Trophoblast cell (in vitro differentiated cells and primary cell): Measurements from ENCODE around the gene PXT1.

Experiments
- DNase-seq, 2 donors: peaks; one replicate each; pipeline ENCODE4 v3.0.0-alpha.2; 2016
- H2AFZ ChIP-seq: 2 replicates; pipeline ENCODE4 v1.6.1; 2013; ENCODE audit warnings: low read length, moderate library complexity, mild to moderate bottlenecking; ENCODE audit not compliant: insufficient read depth, poor library complexity
- H2AK5ac ChIP-seq: 2 replicates; pipeline ENCODE4 v1.6.1; 2013; ENCODE audit warnings: mild to moderate bottlenecking, low read length
- H2BK120ac ChIP-seq: 2 replicates; pipeline ENCODE4 v1.6.1; 2013; ENCODE audit warnings: low read length, mild to moderate bottlenecking, moderate library complexity; ENCODE audit not compliant: insufficient read depth, poor library complexity
- H2BK12ac ChIP-seq: 2 replicates; pipeline ENCODE4 v1.6.1; 2013; ENCODE audit warnings: mild to moderate bottlenecking, low read length, moderate library complexity
- H2BK5ac ChIP-seq: 2 replicates; pipeline ENCODE4 v1.6.1; 2013; ENCODE audit warnings: low read length, low read depth, moderate library complexity, mild to moderate bottlenecking; ENCODE audit not compliant: poor library complexity
- H3K14ac ChIP-seq: 2 replicates; pipeline ENCODE4 v1.6.1; 2013; ENCODE audit warnings: mild to moderate bottlenecking, low read length
- H3K18ac ChIP-seq: 2 replicates; pipeline ENCODE4 v1.6.1; 2013; ENCODE audit warnings: mild to moderate bottlenecking, low read length
- H3K23ac ChIP-seq: 2 replicates; pipeline ENCODE4 v1.6.1; 2013; ENCODE audit warnings: low read length
- H3K27ac ChIP-seq: 2 replicates; pipeline ENCODE4 v1.5.1; 2013; ENCODE audit warnings: low read depth, mild to moderate bottlenecking, inconsistent platforms, low read length, moderate library complexity
- H3K27me3 ChIP-seq: 2 replicates; pipeline ENCODE4 v1.6.1; 2013; ENCODE audit warnings: inconsistent platforms, mild to moderate bottlenecking, low read length, moderate library complexity; ENCODE audit not compliant: insufficient read depth
- H3K36me3 ChIP-seq, 2 experiments: 1 replicate in 1 of 2; 2 replicates in 1 of 2; pipeline ENCODE4 v1.6.1; 2013; ENCODE audit warnings: low read length in 2 of 2, mild to moderate bottlenecking in 2 of 2, moderate library complexity in 1 of 2; ENCODE audit not compliant: insufficient read depth in 2 of 2, control insufficient read depth in 1 of 2
- H3K4ac ChIP-seq: 2 replicates; pipeline ENCODE4 v1.6.1; 2013; ENCODE audit warnings: low read depth, mild to moderate bottlenecking, low read length, moderate library complexity
- H3K4me1 ChIP-seq, 2 experiments: 1 replicate in 1 of 2; 2 replicates in 1 of 2; pipeline ENCODE4 v1.6.1; 2013; ENCODE audit warnings: low read length in 2 of 2, mild to moderate bottlenecking in 2 of 2, moderate library complexity in 1 of 2; ENCODE audit not compliant: insufficient read depth in 2 of 2, control insufficient read depth in 1 of 2
- H3K4me2 ChIP-seq: 2 replicates; pipeline ENCODE4 v1.6.1; 2013; ENCODE audit warnings: inconsistent platforms, mild to moderate bottlenecking, low read length, moderate library complexity
- H3K4me3 ChIP-seq: 2 replicates; pipeline ENCODE4 v1.5.1; 2013; ENCODE audit warnings: mild to moderate bottlenecking, low read depth, low read length, inconsistent platforms
- H3K79me1 ChIP-seq: one replicate; pipeline ENCODE4 v1.6.1; 2013; ENCODE audit warnings: low read length
- H3K79me2 ChIP-seq: 2 replicates; pipeline ENCODE4 v1.6.1; 2013; ENCODE audit warnings: low read length, mild to moderate bottlenecking; ENCODE audit not compliant: control insufficient read depth, insufficient read depth, poor library complexity
- H3K9ac ChIP-seq: 2 replicates; pipeline ENCODE4 v1.6.1; 2013; ENCODE audit warnings: mild to moderate bottlenecking, low read length
- H3K9me3 ChIP-seq: 2 replicates; pipeline ENCODE4 v1.6.1; 2013; ENCODE audit warnings: low read depth, mild to moderate bottlenecking, control low read depth, inconsistent platforms, low read length; ENCODE audit not compliant: insufficient read depth
- H4K12ac ChIP-seq: 2 replicates; pipeline ENCODE4 v1.6.1; 2013; ENCODE audit warnings: low read depth, mild to moderate bottlenecking, low read length, moderate library complexity
- H4K8ac ChIP-seq: 2 replicates; pipeline ENCODE4 v1.6.1; 2013; ENCODE audit warnings: low read depth, mild to moderate bottlenecking, low read length, moderate library complexity
- H4K91ac ChIP-seq: one replicate; pipeline ENCODE4 v1.6.1; 2013; ENCODE audit warnings: low read depth, mild to moderate bottlenecking, low read length, moderate library complexity
- WGBS: extraction: QIAGEN DNeasy Blood & Tissue Kit; methylation state at CpG from one replicate; pipeline ENCODE4 v1.1.7; 2013; ENCODE audit warnings: missing lambda C conversion rate; ENCODE audit not compliant: insufficient read length, insufficient coverage; ENCODE audit errors: extremely low coverage; 5-methylcytosine and 5-hydroxymethylcytosine counted together

The PXT1 gene

DNA sequence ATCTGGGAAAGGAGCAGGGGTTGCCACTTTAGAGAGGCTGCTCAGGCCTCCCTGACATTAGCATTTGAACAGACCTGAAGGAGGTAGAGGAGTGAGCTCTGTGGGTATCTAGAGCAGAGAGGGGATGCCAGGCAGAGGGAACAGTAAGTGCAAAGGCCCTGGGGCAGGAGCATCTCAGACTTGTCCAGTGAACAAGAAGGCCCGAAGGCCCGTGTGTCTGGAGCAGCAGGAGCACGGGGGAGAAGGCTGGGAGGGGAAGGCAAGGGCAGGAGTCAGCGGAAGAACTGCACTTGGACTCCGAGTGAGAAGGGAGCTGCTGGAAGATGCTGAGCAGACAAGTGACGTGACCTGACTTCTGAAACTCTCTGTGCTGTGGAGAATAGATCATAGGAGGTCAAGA lies 70.6 kb downstream of the PXT1 start:
- H3K27me3 ChIP-seq, result no peaks in the 10 kb centered on the region
- no peak overlapping the region for H3K23ac ChIP-seq
- no peak overlapping the region for H2AFZ ChIP-seq
- no peak overlapping the region for H3K27ac ChIP-seq
- no CpG with 5 or more reads among the region's 6 CpGs for WGBS
- H4K12ac ChIP-seq, result no peak overlapping the region
- no peak for DNase-seq
- H2BK5ac ChIP-seq, result no peak overlapping the region
- no peak overlapping the region for H3K4me2 ChIP-seq
- H4K91ac ChIP-seq, result no peak overlapping the region
- no peak overlapping the region for H2BK120ac ChIP-seq
- no peak overlapping the region for H3K4ac ChIP-seq
- H3K9ac ChIP-seq, result no peak overlapping the region
- peaks cover 4 to 9% of the 10 kb centered on the region in 2 experiments for H3K4me1 ChIP-seq
- no peak overlapping the region for H3K4me3 ChIP-seq
- no peak overlapping the region for H2BK12ac ChIP-seq
- no peak overlapping the region for H3K18ac ChIP-seq
- H3K79me1 ChIP-seq, result no peaks in the 10 kb centered on the region
- H2AK5ac ChIP-seq, result no peak overlapping the region
- no peak overlapping the region for H4K8ac ChIP-seq
- no peaks in the 10 kb centered on the region for H3K9me3 ChIP-seq
- no peaks in the 10 kb centered on the region for H3K36me3 ChIP-seq
- no peaks in the 10 kb centered on the region for H3K79me2 ChIP-seq
- no peak overlapping the region for H3K14ac ChIP-seq

GRCh38 chr6:36371211-36371610 lies 71.4 kb downstream of the PXT1 start:
- Histone ChIP-seq H2BK120ac (no peak overlapping the region), H3K14ac (no peak overlapping the region), H3K23ac (no peak overlapping the region), H3K4me2 (no peak overlapping the region), H3K4me1 (peaks cover 4 to 9% of the 10 kb centered on the region in 2 experiments), H2BK12ac (no peak overlapping the region), H2AFZ (no peak overlapping the region), H4K91ac (no peak overlapping the region), H3K79me2 (no peaks in the 10 kb centered on the region), H3K9me3 (no peaks in the 10 kb centered on the region), H3K36me3 (no peaks in the 10 kb centered on the region), H2BK5ac (no peak overlapping the region), H3K4ac (no peak overlapping the region), H2AK5ac (no peak overlapping the region), H3K27me3 (no peaks in the 10 kb centered on the region), H3K79me1 (no peaks in the 10 kb centered on the region), H3K9ac (no peak overlapping the region), H4K12ac (no peak overlapping the region), H3K4me3 (no peak overlapping the region), H3K18ac (no peak overlapping the region), H3K27ac (no peak overlapping the region), H4K8ac (no peak overlapping the region)
- no CpG with 5 or more reads among the region's 9 CpGs for WGBS
- DNase-seq, result no peak

DNA sequence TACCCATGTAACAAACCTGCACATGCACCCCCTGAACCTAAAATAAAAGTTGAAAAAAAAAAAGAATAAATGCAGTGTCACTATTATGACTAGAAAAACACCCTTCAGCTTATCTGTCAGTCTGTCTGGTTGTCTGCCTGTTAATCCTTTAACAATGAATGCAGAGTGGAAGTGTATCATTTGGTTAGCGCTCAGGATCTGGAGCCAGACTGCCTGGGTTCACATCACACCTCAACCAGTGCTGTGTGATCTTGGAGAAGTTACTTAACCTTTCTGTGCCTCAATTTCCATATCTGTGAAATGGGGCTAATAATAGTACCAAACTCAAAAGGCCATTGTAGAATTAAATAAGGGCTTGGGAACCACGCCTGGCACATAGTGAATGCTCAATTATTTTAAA lies 72.0 kb downstream of the PXT1 start:
- no peak overlapping the region for H4K12ac ChIP-seq
- no peaks in the 10 kb centered on the region for H3K27me3 ChIP-seq
- H3K36me3 ChIP-seq, result no peaks in the 10 kb centered on the region
- no peak overlapping the region for H3K23ac ChIP-seq
- no peak overlapping the region for H2BK12ac ChIP-seq
- no peak overlapping the region for H3K27ac ChIP-seq
- no peak overlapping the region for H2AFZ ChIP-seq
- H4K8ac ChIP-seq, result no peak overlapping the region
- H2BK5ac ChIP-seq, result no peak overlapping the region
- no peak overlapping the region for H3K4ac ChIP-seq
- no peaks in the 10 kb centered on the region for H3K9me3 ChIP-seq
- no peak for DNase-seq
- H3K9ac ChIP-seq, result no peak overlapping the region
- H3K4me3 ChIP-seq, result no peak overlapping the region
- WGBS, result no CpG with 5 or more reads among the region's 2 CpGs
- no peak overlapping the region for H2BK120ac ChIP-seq
- H3K79me2 ChIP-seq, result no peaks in the 10 kb centered on the region
- H2AK5ac ChIP-seq, result no peak overlapping the region
- H3K14ac ChIP-seq, result no peak overlapping the region
- no peak overlapping the region for H4K91ac ChIP-seq
- H3K79me1 ChIP-seq, result no peaks in the 10 kb centered on the region
- H3K4me1 ChIP-seq, result peaks cover 4 to 9% of the 10 kb centered on the region in 2 experiments
- no peak overlapping the region for H3K4me2 ChIP-seq
- H3K18ac ChIP-seq, result no peak overlapping the region

DNA sequence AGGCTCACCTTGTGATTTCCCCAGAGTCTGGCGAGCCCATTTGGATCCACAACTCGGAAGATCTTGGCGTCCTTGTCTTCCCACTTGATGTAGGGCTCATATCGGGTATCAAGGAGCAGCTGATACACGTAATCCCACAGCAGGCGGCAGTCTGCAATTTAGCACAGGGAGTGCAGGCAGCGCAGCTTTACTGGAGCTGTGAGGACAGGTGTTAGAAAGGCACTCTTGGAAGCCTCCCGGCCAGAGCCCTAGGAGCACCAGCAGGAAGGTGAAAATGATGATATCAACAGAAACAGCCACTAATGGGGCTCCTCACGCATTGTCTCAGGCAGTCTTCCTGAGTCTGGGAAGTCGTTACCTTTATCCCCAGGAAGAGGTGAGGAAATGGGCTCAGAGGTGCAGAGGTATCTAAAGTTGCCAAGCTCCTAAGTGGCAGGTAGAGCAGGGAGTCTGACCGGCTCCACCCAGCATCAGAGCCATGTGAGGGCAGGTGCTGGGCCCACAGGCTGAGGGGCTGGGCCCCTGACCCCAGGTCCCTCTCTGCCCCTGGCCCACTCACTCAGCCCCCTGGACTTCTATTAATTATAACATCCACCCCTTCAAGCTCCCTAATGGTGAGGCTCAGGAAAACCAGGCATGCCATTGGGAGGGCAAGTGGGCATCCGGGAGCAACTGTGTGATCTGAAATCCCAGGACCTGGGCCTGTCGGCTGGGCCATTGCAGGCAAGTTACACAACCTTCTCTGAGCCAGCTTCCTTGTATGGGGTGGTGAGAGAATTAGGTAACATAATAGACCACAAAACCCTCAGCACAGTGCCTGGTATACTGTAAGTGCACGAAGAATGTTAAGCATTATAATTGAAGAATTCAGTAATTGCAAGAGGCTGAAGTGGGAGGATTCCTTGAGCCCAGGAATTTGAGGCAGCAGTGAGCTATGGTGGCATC lies 73.5 kb downstream of the PXT1 start:
- no peaks in the 10 kb centered on the region for H3K27me3 ChIP-seq
- no peak overlapping the region for H3K9ac ChIP-seq
- H3K4ac ChIP-seq, result no peak overlapping the region
- no peak overlapping the region for H4K8ac ChIP-seq
- H3K14ac ChIP-seq, result no peak overlapping the region
- no peak overlapping the region for H2AK5ac ChIP-seq
- DNase-seq, result peak; percentile 84 to 92
- no peak overlapping the region for H4K12ac ChIP-seq
- no peak overlapping the region for H2BK12ac ChIP-seq
- H2AFZ ChIP-seq, result no peak overlapping the region
- H3K36me3 ChIP-seq, result no peaks in the 10 kb centered on the region
- H3K9me3 ChIP-seq, result no peaks in the 10 kb centered on the region
- no peak overlapping the region for H2BK5ac ChIP-seq
- no CpG with 5 or more reads among the region's 14 CpGs for WGBS
- no peaks in the 10 kb centered on the region for H3K79me1 ChIP-seq
- no peak overlapping the region for H4K91ac ChIP-seq
- H3K27ac ChIP-seq, result no peak overlapping the region
- H3K4me3 ChIP-seq, result no peak overlapping the region
- no peak overlapping the region for H3K18ac ChIP-seq
- H3K4me1 ChIP-seq, result peaks cover 4 to 9% of the 10 kb centered on the region in 2 experiments
- H3K23ac ChIP-seq, result no peak overlapping the region
- H3K4me2 ChIP-seq, result no peak overlapping the region
- no peak overlapping the region for H2BK120ac ChIP-seq
- no peaks in the 10 kb centered on the region for H3K79me2 ChIP-seq
